ENCODE measurements around the gene CRIP3. TPM values are rescaled to one million over a fixed set of nuclear protein-coding genes. Genes with fewer than 3 reads are reported as not detected.

CRIP3 gene
- total and polyA plus RNA-seq, 2 of the 13 experiments (the other 11 are each of a cell fraction or from before 2014, with no cell fraction given): 6.3 to 9.3 TPM

- TF ChIP-seq AFF4 (CRISPR knock-in tag; IDR thresholded peaks at IDR 0.05): no peak
- TF ChIP-seq ZBTB7B (CRISPR knock-in tag; IDR thresholded peaks at IDR 0.05): no peak
- peak; percentile 52 for TF ChIP-seq PATZ1 (CRISPR knock-in tag; IDR thresholded peaks at IDR 0.05)
- TF ChIP-seq ETV5 (CRISPR knock-in tag; IDR thresholded peaks at IDR 0.05; ENCODE audit: borderline replicate concordance): no peak
- TF ChIP-seq BORCS8-MEF2B (CRISPR knock-in tag; IDR thresholded peaks at IDR 0.05): no peak
- TF ChIP-seq MAF1 (CRISPR knock-in tag; IDR thresholded peaks at IDR 0.05; ENCODE audit: borderline replicate concordance): no peak
- TF ChIP-seq ATF4 (CRISPR knock-in tag; IDR thresholded peaks at IDR 0.05): no peak
- TF ChIP-seq, protein P1, sequence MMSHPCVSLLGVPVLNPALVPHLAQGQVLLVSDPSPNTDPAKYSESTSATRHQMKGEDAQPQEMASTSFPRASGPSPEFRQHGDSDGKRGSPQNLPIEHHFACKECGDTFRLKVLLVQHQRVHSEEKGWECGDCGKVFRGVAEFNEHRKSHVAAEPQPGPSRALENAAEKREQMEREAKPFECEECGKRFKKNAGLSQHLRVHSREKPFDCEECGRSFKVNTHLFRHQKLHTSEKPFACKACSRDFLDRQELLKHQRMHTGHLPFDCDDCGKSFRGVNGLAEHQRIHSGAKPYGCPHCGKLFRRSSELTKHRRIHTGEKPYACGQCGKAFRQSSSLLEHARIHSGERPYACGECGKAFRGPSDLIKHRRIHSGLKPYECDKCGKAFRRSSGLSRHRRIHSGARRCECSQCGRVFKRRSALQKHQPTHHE (CRISPR knock-in tag; IDR thresholded peaks at IDR 0.05; ENCODE audit: borderline replicate concordance): no peak
- no peak for TF ChIP-seq ZNF7 (CRISPR knock-in tag; IDR thresholded peaks at IDR 0.05)
- no peak for TF ChIP-seq ZNF326 (CRISPR knock-in tag; IDR thresholded peaks at IDR 0.05; ENCODE audit: borderline replicate concordance)
- no peak for TF ChIP-seq NR0B2 (CRISPR knock-in tag; IDR thresholded peaks at IDR 0.05)
These were observed 40.3 kb downstream of the CRIP3 start (continued) for GRCh38 chr6:43268355-43268700.
